SK-N-SH treated with all-trans-retinoic acid at 6 μM for 48 hours (cell line): ENCODE measurements around the gene MYCBP2.

Source experiments
- ATAC-seq: fragments of 200-7000 bp; cut with Tn5 transposase; 3 replicates; pipeline ENCODE4 v1.9.1; 2020; ENCODE audit warnings: mild to moderate bottlenecking, moderate library complexity
- ARNTL ChIP-seq: fragments of 450-650 bp; formaldehyde crosslinking; IDR thresholded peaks from 2 replicates; pipeline ENCODE4 v1.5.0; 2020; ENCODE audit warnings: low read depth, mild to moderate bottlenecking, moderate library complexity, borderline replicate concordance
- BACH2 ChIP-seq: fragments of 250-450 bp; sonication (Bioruptor Pico); IDR thresholded peaks from 2 replicates; pipeline ENCODE4 v1.9.0; 2021; ENCODE audit warnings: mild to moderate bottlenecking, borderline replicate concordance
- CSDC2 ChIP-seq: fragments of 250-450 bp; sonication (Bioruptor Pico); IDR thresholded peaks from 2 replicates; pipeline ENCODE4 v1.5.0; 2020; ENCODE audit warnings: mild to moderate bottlenecking, moderate library complexity
- ESRRG ChIP-seq: fragments of 250-450 bp; sonication (Bioruptor Pico); IDR thresholded peaks from 2 replicates; pipeline ENCODE4 v1.6.1; 2021; ENCODE audit warnings: mild to moderate bottlenecking
- ISL1 ChIP-seq: fragments of 250-450 bp; sonication (Bioruptor Pico); IDR thresholded peaks from 2 replicates; pipeline ENCODE4 v2.1.2; 2022; ENCODE audit warnings: mild to moderate bottlenecking, moderate library complexity
- OSR1 ChIP-seq: fragments of 250-450 bp; sonication (Bioruptor Pico); IDR thresholded peaks from 2 replicates; pipeline ENCODE4 v1.8.0; 2022; ENCODE audit warnings: moderate library complexity, mild to moderate bottlenecking, inconsistent platforms
- PPARA ChIP-seq: fragments of 250-450 bp; sonication (Bioruptor Pico); IDR thresholded peaks from 2 replicates; pipeline ENCODE4 v1.5.0; 2020; ENCODE audit warnings: mild to moderate bottlenecking, borderline replicate concordance
- TCF4 ChIP-seq: fragments of 250-450 bp; sonication (Bioruptor Pico); IDR thresholded peaks from 2 replicates; pipeline ENCODE4 v1.8.0; 2021; ENCODE audit warnings: mild to moderate bottlenecking, moderate library complexity, borderline replicate concordance
- ZFP3 ChIP-seq: fragments of 250-450 bp; sonication (Bioruptor Pico); IDR thresholded peaks from 2 replicates; pipeline ENCODE4 v1.5.0; 2020; ENCODE audit warnings: mild to moderate bottlenecking, moderate library complexity
- ZFP30 ChIP-seq: fragments of 450-650 bp; formaldehyde crosslinking; IDR thresholded peaks from 2 replicates; pipeline ENCODE4 v1.5.0; 2022; ENCODE audit warnings: mild to moderate bottlenecking, moderate library complexity
- ZNF8 ChIP-seq: fragments of 450-650 bp; formaldehyde crosslinking; IDR thresholded peaks from 2 replicates; pipeline ENCODE4 v1.5.0; 2020; ENCODE audit warnings: mild to moderate bottlenecking, moderate library complexity
- TF ChIP-seq, protein P1 (sequence below): fragments of 250-450 bp; sonication (Bioruptor Pico); IDR thresholded peaks from 2 replicates; pipeline ENCODE4 v1.5.1; 2020; ENCODE audit warnings: low read depth, mild to moderate bottlenecking, moderate library complexity
- TF ChIP-seq, protein P2 (sequence below): fragments of 250-450 bp; sonication (Bioruptor Pico); IDR thresholded peaks from 2 replicates; pipeline ENCODE4 v1.5.1; 2021; ENCODE audit warnings: mild to moderate bottlenecking, moderate library complexity
- TF ChIP-seq, protein P3 (sequence below): fragments of 250-450 bp; sonication (Bioruptor Pico); IDR thresholded peaks from 2 replicates; pipeline ENCODE4 v1.8.0; 2020; ENCODE audit warnings: mild to moderate bottlenecking, moderate library complexity, borderline replicate concordance
- TF ChIP-seq, protein P4 (sequence below): fragments of 250-450 bp; sonication (Bioruptor Pico); IDR thresholded peaks from 2 replicates; pipeline ENCODE4 v1.8.0; 2021; ENCODE audit warnings: low read depth, mild to moderate bottlenecking, moderate library complexity, borderline replicate concordance

The MYCBP2 gene

GRCh38 chr13:77036279-77036678, 290.6 kb downstream of the MYCBP2 start:
- no peak for ATAC-seq
- TF ChIP-seq CSDC2 (CRISPR knock-in tag) (no peak), ESRRG (CRISPR knock-in tag) (no peak), OSR1 (no peak), ZFP3 (CRISPR knock-in tag) (no peak), TCF4 (CRISPR knock-in tag) (no peak), ARNTL (CRISPR knock-in tag) (no peak)
- TF ChIP-seq, protein P1, sequence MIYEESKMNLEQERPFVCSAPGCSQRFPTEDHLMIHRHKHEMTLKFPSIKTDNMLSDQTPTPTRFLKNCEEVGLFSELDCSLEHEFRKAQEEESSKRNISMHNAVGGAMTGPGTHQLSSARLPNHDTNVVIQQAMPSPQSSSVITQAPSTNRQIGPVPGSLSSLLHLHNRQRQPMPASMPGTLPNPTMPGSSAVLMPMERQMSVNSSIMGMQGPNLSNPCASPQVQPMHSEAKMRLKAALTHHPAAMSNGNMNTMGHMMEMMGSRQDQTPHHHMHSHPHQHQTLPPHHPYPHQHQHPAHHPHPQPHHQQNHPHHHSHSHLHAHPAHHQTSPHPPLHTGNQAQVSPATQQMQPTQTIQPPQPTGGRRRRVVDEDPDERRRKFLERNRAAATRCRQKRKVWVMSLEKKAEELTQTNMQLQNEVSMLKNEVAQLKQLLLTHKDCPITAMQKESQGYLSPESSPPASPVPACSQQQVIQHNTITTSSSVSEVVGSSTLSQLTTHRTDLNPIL: no peak
- TF ChIP-seq, protein P2, sequence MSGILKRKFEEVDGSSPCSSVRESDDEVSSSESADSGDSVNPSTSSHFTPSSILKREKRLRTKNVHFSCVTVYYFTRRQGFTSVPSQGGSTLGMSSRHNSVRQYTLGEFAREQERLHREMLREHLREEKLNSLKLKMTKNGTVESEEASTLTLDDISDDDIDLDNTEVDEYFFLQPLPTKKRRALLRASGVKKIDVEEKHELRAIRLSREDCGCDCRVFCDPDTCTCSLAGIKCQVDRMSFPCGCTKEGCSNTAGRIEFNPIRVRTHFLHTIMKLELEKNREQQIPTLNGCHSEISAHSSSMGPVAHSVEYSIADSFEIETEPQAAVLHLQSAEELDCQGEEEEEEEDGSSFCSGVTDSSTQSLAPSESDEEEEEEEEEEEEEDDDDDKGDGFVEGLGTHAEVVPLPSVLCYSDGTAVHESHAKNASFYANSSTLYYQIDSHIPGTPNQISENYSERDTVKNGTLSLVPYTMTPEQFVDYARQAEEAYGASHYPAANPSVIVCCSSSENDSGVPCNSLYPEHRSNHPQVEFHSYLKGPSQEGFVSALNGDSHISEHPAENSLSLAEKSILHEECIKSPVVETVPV (CRISPR knock-in tag): no peak
- TF ChIP-seq, protein P3, sequence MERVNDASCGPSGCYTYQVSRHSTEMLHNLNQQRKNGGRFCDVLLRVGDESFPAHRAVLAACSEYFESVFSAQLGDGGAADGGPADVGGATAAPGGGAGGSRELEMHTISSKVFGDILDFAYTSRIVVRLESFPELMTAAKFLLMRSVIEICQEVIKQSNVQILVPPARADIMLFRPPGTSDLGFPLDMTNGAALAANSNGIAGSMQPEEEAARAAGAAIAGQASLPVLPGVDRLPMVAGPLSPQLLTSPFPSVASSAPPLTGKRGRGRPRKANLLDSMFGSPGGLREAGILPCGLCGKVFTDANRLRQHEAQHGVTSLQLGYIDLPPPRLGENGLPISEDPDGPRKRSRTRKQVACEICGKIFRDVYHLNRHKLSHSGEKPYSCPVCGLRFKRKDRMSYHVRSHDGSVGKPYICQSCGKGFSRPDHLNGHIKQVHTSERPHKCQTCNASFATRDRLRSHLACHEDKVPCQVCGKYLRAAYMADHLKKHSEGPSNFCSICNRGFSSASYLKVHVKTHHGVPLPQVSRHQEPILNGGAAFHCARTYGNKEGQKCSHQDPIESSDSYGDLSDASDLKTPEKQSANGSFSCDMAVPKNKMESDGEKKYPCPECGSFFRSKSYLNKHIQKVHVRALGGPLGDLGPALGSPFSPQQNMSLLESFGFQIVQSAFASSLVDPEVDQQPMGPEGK (CRISPR knock-in tag): no peak

- TF ChIP-seq, protein P2 (CRISPR knock-in tag): no peak
- TF ChIP-seq, protein P3 (CRISPR knock-in tag): no peak
- no peak for TF ChIP-seq BACH2
- TF ChIP-seq ESRRG (CRISPR knock-in tag): no peak
- no peak for TF ChIP-seq PPARA
- TF ChIP-seq, all 23 proteins: peak for 0
- ATAC-seq: no peak; the same call in 2 of the 3 replicates
These were observed 292.0 kb downstream of the MYCBP2 start for GRCh38 chr13:77034881-77035280.

DNA sequence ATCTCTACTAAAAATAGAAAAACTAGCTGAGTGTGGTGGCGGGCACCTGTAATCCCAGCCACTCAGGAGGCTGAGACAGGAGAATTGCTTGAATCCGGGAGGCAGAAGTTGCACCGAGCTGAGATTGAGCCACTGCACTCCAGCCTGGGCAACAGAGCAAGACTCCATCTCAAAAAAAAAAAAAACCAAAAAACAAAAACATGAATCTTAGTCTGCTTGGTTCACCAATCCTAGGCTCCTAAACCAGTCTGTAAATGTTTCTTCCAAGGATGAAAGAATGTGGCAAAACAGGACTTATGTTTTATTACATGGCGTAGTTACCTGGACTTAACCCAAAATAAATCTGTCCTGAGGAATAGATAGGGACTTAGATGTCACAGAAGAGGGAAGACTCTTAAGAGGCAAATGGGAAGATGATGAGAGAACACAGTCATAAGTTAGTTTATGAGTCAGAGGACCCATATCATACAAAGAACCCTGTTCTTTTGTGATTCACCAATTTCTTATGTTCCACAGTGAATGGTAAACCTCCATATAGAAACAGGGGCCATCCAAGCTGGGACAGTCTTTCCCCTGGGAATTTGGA, 293.1 kb downstream of the MYCBP2 start:
- TF ChIP-seq ARNTL (CRISPR knock-in tag): no peak
- no peak for ATAC-seq

GRCh38 chr13:77031656-77032243, 295.1 kb downstream of the MYCBP2 start:
- ATAC-seq: no peak
- TF ChIP-seq BACH2 (no peak), ISL1 (CRISPR knock-in tag) (no peak), ZFP30 (CRISPR knock-in tag) (no peak), ARNTL (CRISPR knock-in tag) (no peak), TCF4 (CRISPR knock-in tag) (no peak), ZNF8 (CRISPR knock-in tag) (no peak)
- TF ChIP-seq, protein P4, sequence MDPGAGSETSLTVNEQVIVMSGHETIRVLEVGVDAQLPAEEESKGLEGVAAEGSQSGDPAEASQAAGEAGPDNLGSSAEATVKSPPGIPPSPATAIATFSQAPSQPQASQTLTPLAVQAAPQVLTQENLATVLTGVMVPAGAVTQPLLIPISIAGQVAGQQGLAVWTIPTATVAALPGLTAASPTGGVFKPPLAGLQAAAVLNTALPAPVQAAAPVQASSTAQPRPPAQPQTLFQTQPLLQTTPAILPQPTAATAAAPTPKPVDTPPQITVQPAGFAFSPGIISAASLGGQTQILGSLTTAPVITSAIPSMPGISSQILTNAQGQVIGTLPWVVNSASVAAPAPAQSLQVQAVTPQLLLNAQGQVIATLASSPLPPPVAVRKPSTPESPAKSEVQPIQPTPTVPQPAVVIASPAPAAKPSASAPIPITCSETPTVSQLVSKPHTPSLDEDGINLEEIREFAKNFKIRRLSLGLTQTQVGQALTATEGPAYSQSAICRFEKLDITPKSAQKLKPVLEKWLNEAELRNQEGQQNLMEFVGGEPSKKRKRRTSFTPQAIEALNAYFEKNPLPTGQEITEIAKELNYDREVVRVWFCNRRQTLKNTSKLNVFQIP (CRISPR knock-in tag): no peak
- TF ChIP-seq, protein P3 (CRISPR knock-in tag): no peak
